H1 (cell line): ENCODE measurements around the gene TMEM82.

Source experiments
- CHD1 ChIP-seq: IDR thresholded peaks from 2 replicates; pipeline ENCODE4 v1.6.1; 2012; ENCODE audit warnings: low read depth, low read length, improper control_type of control experiment
- EGR1 ChIP-seq: IDR thresholded peaks from 2 replicates; pipeline ENCODE4 v1.6.1; 2011; ENCODE audit warnings: low read depth, low read length, borderline replicate concordance
- HDAC6 ChIP-seq: IDR thresholded peaks from one replicate; pipeline ENCODE4 v1.7.1; 2012; ENCODE audit warnings: low read depth, mild to moderate bottlenecking, inconsistent platforms, low read length, moderate library complexity
- RFX5 ChIP-seq: IDR thresholded peaks from 2 replicates; pipeline ENCODE4 v1.6.1; 2011; ENCODE audit warnings: low read depth, low read length, improper control_type of control experiment, borderline replicate concordance
- SP4 ChIP-seq: IDR thresholded peaks from 2 replicates; pipeline ENCODE4 v1.6.1; 2012; ENCODE audit warnings: low read length, inconsistent platforms
- TF ChIP-seq, protein P1 (sequence below), 3 experiments: IDR thresholded peaks; 1 replicate in 2 of 3; 2 replicates in 1 of 3; pipeline versions ENCODE4 v1.5.1 to v1.6.1; 2011; ENCODE audit warnings: low read length in 3 of 3, mild to moderate bottlenecking in 3 of 3, inconsistent platforms in 2 of 3, low read depth in 1 of 3, moderate library complexity in 1 of 3; ENCODE audit not compliant: insufficient read depth in 1 of 3; ENCODE audit errors: control extremely low read depth in 1 of 3
- TF ChIP-seq, protein P2 (sequence below): IDR thresholded peaks from 2 replicates; pipeline ENCODE4 v1.6.1; 2011; ENCODE audit warnings: low read depth, mild to moderate bottlenecking, low read length; ENCODE audit not compliant: insufficient read depth

DNA sequence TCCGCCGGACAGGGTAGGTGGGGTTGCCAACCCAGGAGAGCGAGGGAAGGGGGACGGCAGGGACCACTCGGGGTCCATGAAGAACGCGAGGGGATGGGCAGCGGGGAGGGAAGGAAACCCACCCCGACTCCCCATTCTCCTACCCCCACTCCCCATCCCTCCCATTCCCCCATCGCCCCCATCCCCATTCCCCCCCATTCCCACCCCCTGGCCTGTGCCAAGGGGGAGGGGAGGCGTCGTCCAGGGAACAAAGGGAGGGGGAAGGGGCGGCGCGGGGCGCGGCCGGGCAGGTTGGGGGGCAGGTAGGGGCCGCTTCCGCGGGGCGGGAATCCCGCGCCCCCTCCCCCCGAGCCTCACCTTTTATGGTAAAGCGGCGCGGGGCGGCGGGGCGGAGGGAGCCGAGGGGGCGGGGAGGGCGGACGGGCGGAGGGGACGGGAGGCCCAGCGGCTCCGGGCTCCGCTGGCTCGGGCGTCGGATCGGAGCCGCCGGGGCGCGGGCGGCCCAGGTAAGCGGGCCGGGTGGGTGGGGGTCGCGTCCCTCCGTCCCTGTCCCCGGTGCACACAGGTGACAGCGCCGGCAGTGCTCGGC lies 16.1 kb downstream of the TMEM82 start, which contains the start of gene FBLIM1:
- no peak for TF ChIP-seq RFX5
- TF ChIP-seq CHD1, result no peak
- TF ChIP-seq, protein P1, sequence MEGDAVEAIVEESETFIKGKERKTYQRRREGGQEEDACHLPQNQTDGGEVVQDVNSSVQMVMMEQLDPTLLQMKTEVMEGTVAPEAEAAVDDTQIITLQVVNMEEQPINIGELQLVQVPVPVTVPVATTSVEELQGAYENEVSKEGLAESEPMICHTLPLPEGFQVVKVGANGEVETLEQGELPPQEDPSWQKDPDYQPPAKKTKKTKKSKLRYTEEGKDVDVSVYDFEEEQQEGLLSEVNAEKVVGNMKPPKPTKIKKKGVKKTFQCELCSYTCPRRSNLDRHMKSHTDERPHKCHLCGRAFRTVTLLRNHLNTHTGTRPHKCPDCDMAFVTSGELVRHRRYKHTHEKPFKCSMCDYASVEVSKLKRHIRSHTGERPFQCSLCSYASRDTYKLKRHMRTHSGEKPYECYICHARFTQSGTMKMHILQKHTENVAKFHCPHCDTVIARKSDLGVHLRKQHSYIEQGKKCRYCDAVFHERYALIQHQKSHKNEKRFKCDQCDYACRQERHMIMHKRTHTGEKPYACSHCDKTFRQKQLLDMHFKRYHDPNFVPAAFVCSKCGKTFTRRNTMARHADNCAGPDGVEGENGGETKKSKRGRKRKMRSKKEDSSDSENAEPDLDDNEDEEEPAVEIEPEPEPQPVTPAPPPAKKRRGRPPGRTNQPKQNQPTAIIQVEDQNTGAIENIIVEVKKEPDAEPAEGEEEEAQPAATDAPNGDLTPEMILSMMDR (IDR thresholded peaks at IDR 0.05; ENCODE audit: control extremely low read depth in 1 of 3, insufficient read depth in 1 of 3, low read depth in 1 of 3, low read length in 3 of 3), result no peak
- no peak for TF ChIP-seq EGR1
- no peak for TF ChIP-seq HDAC6
- TF ChIP-seq SP4, result no peak
- TF ChIP-seq, protein P2, sequence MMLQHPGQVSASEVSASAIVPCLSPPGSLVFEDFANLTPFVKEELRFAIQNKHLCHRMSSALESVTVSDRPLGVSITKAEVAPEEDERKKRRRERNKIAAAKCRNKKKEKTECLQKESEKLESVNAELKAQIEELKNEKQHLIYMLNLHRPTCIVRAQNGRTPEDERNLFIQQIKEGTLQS, result no peak
